Naive thymus-derived CD4-positive, alpha-beta T cell (primary cell): ENCODE results near the gene ESAM. TPM values are rescaled to one million over a fixed set of nuclear protein-coding genes. Genes with fewer than 3 reads are reported as not detected.

ENCODE experiments used
- ATAC-seq: fragments of 150-1000 bp; cut with Tn5 transposase; 2 replicates; pipeline ENCODE4 v1.10.0; 2021; ENCODE audit warnings: mild to moderate bottlenecking, moderate library complexity
- CTCF ChIA-PET: fragments of 350-600 bp; sonication (Branson Sonifier 250); formaldehyde crosslinking; loops from one replicate; lab custom pipeline; 2021; ENCODE audit warnings: antibody characterized with exemption; lab: Charles Lee
- POLR2A ChIA-PET: fragments of 350-600 bp; sonication (Branson Sonifier 250); formaldehyde crosslinking; loops from one replicate; lab custom pipeline; 2021; ENCODE audit warnings: antibody characterized with exemption, inconsistent platforms; lab: Charles Lee
- DNase-seq, 9 donors: peaks; one replicate each; pipeline versions ENCODE4 v3.0.0 to v3.0.0-alpha.2; 2020 to 2022; ENCODE audit warnings: mixed read lengths in 1 of 9
- H3K27ac ChIP-seq: one replicate; pipeline ENCODE4 v1.7.0; 2013; ENCODE audit warnings: mild to moderate bottlenecking, low read depth, low read length, moderate library complexity
- H3K27me3 ChIP-seq, 2 donors: one replicate each; pipeline ENCODE4 v1.7.0; 2013; ENCODE audit warnings: low read length in 2 of 2, mild to moderate bottlenecking in 2 of 2, moderate library complexity in 2 of 2; ENCODE audit not compliant: control insufficient read depth in 2 of 2, insufficient read depth in 2 of 2
- H3K36me3 ChIP-seq, 3 experiments: 1 replicate in 2 of 3; 2 replicates in 1 of 3; pipeline ENCODE4 v1.7.0; 2013; ENCODE audit warnings: low read length in 3 of 3, mild to moderate bottlenecking in 3 of 3, moderate library complexity in 1 of 3; ENCODE audit not compliant: insufficient read depth in 3 of 3, control insufficient read depth in 2 of 3
- H3K4me1 ChIP-seq, 2 donors: one replicate each; pipeline ENCODE4 v1.7.0; 2013; ENCODE audit warnings: low read length in 2 of 2, mild to moderate bottlenecking in 2 of 2, moderate library complexity in 1 of 2; ENCODE audit not compliant: control insufficient read depth in 2 of 2, insufficient read depth in 2 of 2
- H3K4me3 ChIP-seq: 2 replicates; pipeline ENCODE4 v1.7.0; 2013; ENCODE audit warnings: mild to moderate bottlenecking, low read length
- H3K9me3 ChIP-seq, 3 experiments: 1 replicate in 2 of 3; 2 replicates in 1 of 3; pipeline ENCODE4 v1.7.0; 2013; ENCODE audit warnings: low read length in 3 of 3; ENCODE audit not compliant: control insufficient read depth in 2 of 3
- H3K27ac Mint-ChIP-seq, 9 donors: one replicate each; pipeline ENCODE4 v1.8.0; 2020 to 2022; ENCODE audit warnings: mixed read lengths in 9 of 9, mild to moderate bottlenecking in 8 of 9, moderate library complexity in 5 of 9, inconsistent platforms in 2 of 9
- H3K27me3 Mint-ChIP-seq, 5 donors: one replicate each; pipeline ENCODE4 v1.8.0; 2021 to 2022; ENCODE audit warnings: mixed read lengths in 5 of 5, mild to moderate bottlenecking in 1 of 5
- H3K36me3 Mint-ChIP-seq, 5 donors: one replicate each; pipeline ENCODE4 v1.8.0; 2020 to 2022; ENCODE audit warnings: mixed read lengths in 5 of 5, mild to moderate bottlenecking in 3 of 5, inconsistent platforms in 1 of 5
- H3K4me1 Mint-ChIP-seq, 7 donors: one replicate each; pipeline ENCODE4 v1.8.0; 2020 to 2022; ENCODE audit warnings: mixed read lengths in 7 of 7, mild to moderate bottlenecking in 3 of 7, inconsistent platforms in 1 of 7
- H3K4me3 Mint-ChIP-seq, 10 donors: one replicate each; pipeline ENCODE4 v1.8.0; 2020 to 2022; ENCODE audit warnings: mild to moderate bottlenecking in 10 of 10, mixed read lengths in 10 of 10, moderate library complexity in 6 of 10, inconsistent platforms in 2 of 10
- H3K9me3 Mint-ChIP-seq, 11 donors: one replicate each; pipeline ENCODE4 v1.8.0; 2020 to 2022; ENCODE audit warnings: mixed read lengths in 11 of 11, mild to moderate bottlenecking in 4 of 11, inconsistent platforms in 1 of 11, moderate library complexity in 1 of 11
- intact Hi-C, 2 donors: fragments of 100-400 bp; cut with micrococcal nuclease; formaldehyde crosslinking; loops; one replicate each; pipeline ENCODE4 v1.15.1; 2023
- polyA plus RNA-seq, 2 donors: library from polyadenylated mRNA; unstranded; fragments of 300-500 nt; fragmentation: Illumina TruSeq; gene quantifications; one replicate each; pipeline ENCODE4 v1.2.3, GENCODE V29; 2021
- total RNA-seq, 6 experiments: library from RNA in 5 of 6; stranded (reverse) in 5 of 6; gene quantifications; 1 replicate in 5 of 6; 2 replicates in 1 of 6; pipeline ENCODE4 v1.2.3 and lab custom pipeline; 2021 to 2026

Gene ESAM
- total and polyA plus RNA-seq, 7 experiments from 2014 or later: 0.39 to 4.1 (median 1.9) TPM

DNA sequence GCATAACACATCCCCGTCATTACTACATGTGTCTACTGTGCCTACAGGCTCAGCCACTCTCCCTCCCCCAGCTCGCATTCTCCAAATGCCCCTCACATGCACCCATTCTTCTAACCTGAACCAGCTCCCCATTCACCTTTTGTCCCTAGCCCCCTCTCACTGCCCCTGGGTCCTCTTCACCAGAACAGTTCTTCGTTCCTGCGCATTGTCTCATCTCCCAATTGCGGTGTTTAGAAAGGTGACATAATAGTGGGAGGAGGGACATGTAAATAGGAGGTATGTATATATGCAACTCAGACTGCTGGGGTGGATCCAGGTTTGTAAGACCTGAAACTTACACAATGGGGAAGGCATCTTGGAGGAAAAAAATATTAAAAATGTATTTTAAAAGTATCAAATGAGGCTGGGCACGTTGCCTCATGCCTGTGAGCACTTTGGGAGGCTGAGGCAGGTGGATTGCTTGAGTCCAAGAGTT, 5.3 kb downstream of the ESAM start:
- intact Hi-C loops: no loop called here
- Histone ChIP-seq H3K36me3 (no peaks in the 10 kb centered on the region), H3K27ac (no peak overlapping the region), H3K9me3 (no peaks in the 10 kb centered on the region), H3K4me3 (no peak overlapping the region), H3K4me1 (peaks cover 6 to 29% of the 10 kb centered on the region in 2 donors), H3K27me3 (peaks cover 7 to 16% of the 10 kb centered on the region in 2 donors)
- peaks cover 0 to 1% (median 0%) of the 10 kb centered on the region in 11 donors for H3K9me3 Mint-ChIP-seq
- H3K4me3 Mint-ChIP-seq: no peak overlapping the region
- ATAC-seq (no peak), DNase-seq (no peak)
- peaks cover 6 to 33% (median 19%) of the 10 kb centered on the region in 7 donors for H3K4me1 Mint-ChIP-seq
- ChIA-PET CTCF (interaction anchor here (0.5 to 4.5 kb wide), 3 partner anchors 9 to 83 kb away, joined by 3 to 23 read pairs (median 5); partner anchors contain the start of gene SPA17), POLR2A (interaction anchor here (1.0 to 5.4 kb wide), 2 partner anchors 9 to 12 kb away, joined by 4 to 42 read pairs; no protein-coding TSS in a partner anchor)
- H3K27ac Mint-ChIP-seq: no peak overlapping the region
- no peaks in the 10 kb centered on the region for H3K36me3 Mint-ChIP-seq
- H3K27me3 Mint-ChIP-seq: peaks cover 36 to 57% (median 48%) of the 10 kb centered on the region in 5 donors

DNA sequence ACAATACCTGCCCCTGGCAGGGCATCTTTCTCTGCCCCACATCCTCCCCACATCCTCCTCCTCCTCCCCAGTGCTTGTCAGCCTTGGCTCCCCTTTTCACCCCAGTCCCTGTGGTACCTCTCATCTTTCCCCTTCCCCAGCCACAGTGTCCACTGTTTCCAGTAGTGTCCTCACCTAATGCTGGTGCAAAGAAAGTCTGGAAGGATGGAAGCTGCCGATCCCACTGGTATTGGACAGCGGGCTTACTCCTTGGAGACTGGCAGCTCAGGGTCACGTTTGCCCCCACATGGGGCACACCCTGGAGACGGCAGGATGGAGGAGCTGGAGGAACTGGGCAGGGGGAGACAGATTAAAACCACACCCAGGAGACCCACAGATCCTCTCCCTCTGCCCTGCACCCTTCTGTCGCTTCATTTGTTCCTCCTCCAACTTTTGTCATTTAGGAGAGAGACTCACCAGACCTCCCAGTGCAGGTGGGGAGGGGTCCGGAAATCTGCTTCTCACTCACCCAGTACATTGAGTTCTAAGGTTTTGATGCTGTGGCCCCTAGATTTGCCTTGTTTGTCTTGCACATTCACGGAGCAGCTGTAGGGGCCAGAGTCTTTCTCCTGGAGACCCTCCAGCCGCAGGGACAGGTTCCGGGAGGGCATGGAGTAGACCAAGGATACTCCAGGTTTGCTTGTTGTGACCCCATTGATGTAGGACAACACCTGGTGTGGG, 5.9 kb downstream of the ESAM start:
- H3K27me3 Mint-ChIP-seq: peaks cover 36 to 51% (median 44%) of the 10 kb centered on the region in 5 donors
- Histone ChIP-seq H3K9me3 (no peaks in the 10 kb centered on the region), H3K27me3 (peaks cover 7 to 14% of the 10 kb centered on the region in 2 donors), H3K4me3 (no peak overlapping the region), H3K27ac (no peak overlapping the region), H3K4me1 (peaks cover under 1 to 23% of the 10 kb centered on the region in 2 donors), H3K36me3 (no peaks in the 10 kb centered on the region)
- peaks cover 0 to 1% (median 0%) of the 10 kb centered on the region in 11 donors for H3K9me3 Mint-ChIP-seq
- peaks cover 6 to 33% (median 19%) of the 10 kb centered on the region in 7 donors for H3K4me1 Mint-ChIP-seq
- H3K36me3 Mint-ChIP-seq: no peaks in the 10 kb centered on the region
- intact Hi-C loops: no loop called here
- peak overlapping the region in 1 of 9 donors; percentile 19 for H3K27ac Mint-ChIP-seq
- H3K4me3 Mint-ChIP-seq: no peak overlapping the region
- CTCF ChIA-PET: interaction anchor here (0.5 to 4.5 kb wide), 3 partner anchors 9 to 82 kb away, joined by 3 to 23 read pairs (median 5); partner anchors contain the start of gene SPA17
- DNase-seq: no peak
- POLR2A ChIA-PET: interaction anchor here (0.9 to 5.4 kb wide), 3 partner anchors 8 to 16 kb away, joined by 4 to 42 read pairs (median 4); no protein-coding TSS in a partner anchor
- no peak for ATAC-seq

DNA sequence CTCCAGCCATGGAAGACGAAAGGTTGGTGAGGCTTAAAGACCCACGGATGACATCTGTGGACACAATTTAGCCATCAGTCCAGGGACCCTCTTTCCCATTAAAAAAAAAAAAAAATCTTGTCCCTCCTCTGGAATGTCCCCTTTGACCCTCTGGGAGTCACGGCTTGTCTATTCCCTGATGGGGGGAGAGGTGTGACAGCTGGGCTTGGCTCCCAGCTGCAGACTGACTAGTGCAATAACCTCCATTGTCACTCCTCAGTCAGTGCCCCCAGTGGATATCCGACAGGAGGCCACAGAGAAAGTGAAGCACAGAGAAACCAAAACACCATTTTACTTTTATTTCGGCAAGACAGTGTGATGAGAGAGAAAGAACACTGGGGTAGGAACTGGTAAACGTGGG, 7.4 kb downstream of the ESAM start:
- ChIA-PET POLR2A (interaction anchor here (0.8 to 5.4 kb wide), 2 partner anchors 7 to 82 kb away, joined by 3 to 42 read pairs; partner anchors contain the start of gene SIAE), CTCF (interaction anchor here (0.7 to 4.5 kb wide), 2 partner anchors 7 to 14 kb away, joined by 3 to 23 read pairs; no protein-coding TSS in a partner anchor)
- peaks cover 0 to 2% (median 0%) of the 10 kb centered on the region in 11 donors for H3K9me3 Mint-ChIP-seq
- H3K4me3 Mint-ChIP-seq: no peak overlapping the region
- H3K27me3 Mint-ChIP-seq: peaks cover 29 to 38% (median 33%) of the 10 kb centered on the region in 5 donors
- H3K9me3 ChIP-seq: no peaks in the 10 kb centered on the region
- no peak overlapping the region for H3K4me3 ChIP-seq
- no peaks in the 10 kb centered on the region for H3K36me3 Mint-ChIP-seq
- H3K27ac Mint-ChIP-seq: no peak overlapping the region
- no peaks in the 10 kb centered on the region for H3K36me3 ChIP-seq
- DNase-seq: no peak
- no peak overlapping the region for H3K27ac ChIP-seq
- peaks cover 6 to 32% (median 15%) of the 10 kb centered on the region in 7 donors for H3K4me1 Mint-ChIP-seq
- H3K4me1 ChIP-seq: peaks cover 0 to 17% of the 10 kb centered on the region in 2 donors
- intact Hi-C loops: no loop called here
- peaks cover 0 to 2% of the 10 kb centered on the region in 2 donors for H3K27me3 ChIP-seq
- ATAC-seq: no peak

DNA sequence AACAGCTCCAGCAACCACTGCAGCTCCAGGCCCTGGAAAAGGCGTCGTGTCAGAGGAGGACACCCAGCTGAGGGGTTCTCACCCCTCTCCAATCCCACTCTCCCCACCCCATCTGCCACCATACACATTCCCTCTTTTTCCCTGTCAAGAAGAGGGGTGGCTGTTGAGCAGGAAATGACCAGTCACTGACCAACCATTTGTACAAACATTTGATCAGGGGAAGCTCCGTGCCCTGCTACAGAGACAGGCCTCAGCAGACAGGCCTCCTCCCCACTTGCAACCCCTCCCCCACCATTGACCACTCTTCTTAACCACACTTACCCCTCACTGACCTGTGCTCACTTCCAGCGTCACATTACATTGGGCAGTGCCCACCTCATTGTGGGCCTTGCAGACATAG, 7.8 kb downstream of the ESAM start:
- Histone ChIP-seq H3K9me3 (no peaks in the 10 kb centered on the region), H3K36me3 (no peaks in the 10 kb centered on the region), H3K4me3 (no peak overlapping the region), H3K4me1 (peaks cover 0 to 13% of the 10 kb centered on the region in 2 donors), H3K27ac (no peak overlapping the region), H3K27me3 (peaks cover 0 to 2% of the 10 kb centered on the region in 2 donors)
- intact Hi-C loops: no loop called here
- Mint-ChIP-seq H3K27ac (no peak overlapping the region), H3K27me3 (peaks cover 28 to 35% (median 29%) of the 10 kb centered on the region in 5 donors), H3K9me3 (peaks cover 0 to 2% (median 0%) of the 10 kb centered on the region in 11 donors), H3K4me1 (peaks cover 6 to 29% (median 13%) of the 10 kb centered on the region in 7 donors), H3K4me3 (no peak overlapping the region), H3K36me3 (no peaks in the 10 kb centered on the region)
- ChIA-PET CTCF (interaction anchor here (1.6 to 2.0 kb wide), 2 partner anchors 8 to 10 kb away, joined by 3 to 5 read pairs; partner anchors contain the start of gene ESAM), POLR2A (interaction anchor here (0.8 kb wide), 1 partner anchor 81 kb away, joined by 3 read pairs; the partner anchor contains the start of gene SIAE)
- ATAC-seq (no peak), DNase-seq (no peak)

DNA sequence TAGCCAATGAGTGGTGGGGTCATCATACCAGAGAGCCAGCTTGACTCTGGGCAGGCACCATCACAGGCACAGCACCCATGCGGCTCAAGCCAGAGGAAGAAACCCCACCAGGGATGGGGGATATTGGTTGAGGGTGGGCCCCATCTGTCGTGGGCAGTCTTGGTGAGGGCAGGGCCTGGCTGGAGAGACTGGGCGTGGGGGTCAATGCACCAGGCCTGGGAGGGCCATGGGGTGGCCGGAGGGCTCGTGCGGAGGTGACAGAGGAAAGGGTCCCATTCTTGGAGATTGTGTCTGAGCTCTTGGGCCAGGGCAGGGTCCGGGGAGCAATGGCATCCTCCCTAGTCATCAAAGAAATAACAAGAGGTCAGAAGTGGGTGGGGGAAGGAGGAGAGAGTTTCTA, 8.5 kb downstream of the ESAM start:
- H3K4me1 Mint-ChIP-seq: peaks cover 5 to 29% (median 10%) of the 10 kb centered on the region in 7 donors
- H3K27me3 Mint-ChIP-seq: peaks cover 23 to 29% (median 28%) of the 10 kb centered on the region in 5 donors
- Histone ChIP-seq H3K27ac (no peak overlapping the region), H3K27me3 (peaks cover 0 to 1% of the 10 kb centered on the region in 2 donors), H3K4me1 (peaks cover 0 to 6% of the 10 kb centered on the region in 2 donors), H3K9me3 (no peaks in the 10 kb centered on the region), H3K36me3 (no peaks in the 10 kb centered on the region), H3K4me3 (no peak overlapping the region)
- H3K9me3 Mint-ChIP-seq: peaks cover 0 to 2% (median 0%) of the 10 kb centered on the region in 11 donors
- intact Hi-C loops: no loop called here
- POLR2A ChIA-PET: interaction anchor here (0.6 to 8.7 kb wide), 3 partner anchors 8 to 82 kb away, joined by 3 to 112 read pairs (median 3); partner anchors contain the start of genes SIAE and SPA17
- ATAC-seq (no peak), DNase-seq (no peak)
- H3K27ac Mint-ChIP-seq: no peak overlapping the region
- no peak overlapping the region for H3K4me3 Mint-ChIP-seq
- no peaks in the 10 kb centered on the region for H3K36me3 Mint-ChIP-seq
- CTCF ChIA-PET: interaction anchor here (1.2 to 2.0 kb wide), 4 partner anchors 9 to 84 kb away, joined by 3 to 5 read pairs (median 4); partner anchors contain the start of gene ESAM

DNA sequence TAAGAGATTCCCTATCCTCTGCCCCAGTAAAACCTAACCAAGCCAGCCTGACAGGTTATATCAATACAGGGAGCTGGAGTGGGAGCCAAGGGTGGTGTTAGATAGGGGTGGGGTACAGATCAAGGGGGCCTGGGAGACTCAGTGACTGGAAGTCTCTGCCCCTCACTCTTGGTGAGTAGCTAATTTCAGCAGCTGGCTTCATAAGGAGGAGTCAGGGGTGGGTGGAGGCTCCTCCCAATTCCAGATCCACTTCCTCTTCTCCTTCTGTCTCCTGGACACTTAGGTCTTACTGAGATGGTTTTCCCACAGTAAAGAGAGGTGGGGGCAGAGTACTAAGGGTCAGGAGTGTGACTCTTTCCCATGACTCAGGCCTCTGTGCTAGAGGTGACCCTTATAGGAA, 8.9 kb downstream of the ESAM start:
- H3K27me3 ChIP-seq: no peaks in the 10 kb centered on the region
- ATAC-seq (no peak), DNase-seq (no peak)
- H3K36me3 ChIP-seq: no peaks in the 10 kb centered on the region
- ChIA-PET POLR2A (interaction anchor here (0.6 to 8.7 kb wide), 4 partner anchors 8 to 81 kb away, joined by 3 to 112 read pairs (median 3); partner anchors contain the start of genes ESAM, SIAE and SPA17), CTCF (interaction anchor here (0.7 to 2.0 kb wide), 6 partner anchors 9 to 84 kb away, joined by 3 to 5 read pairs (median 3); partner anchors contain the start of gene ESAM)
- no peak overlapping the region for H3K27ac ChIP-seq
- H3K4me1 ChIP-seq: peaks cover 0 to 2% of the 10 kb centered on the region in 2 donors
- Mint-ChIP-seq H3K27ac (no peak overlapping the region), H3K4me3 (no peak overlapping the region), H3K4me1 (peaks cover 1 to 25% (median 7%) of the 10 kb centered on the region in 7 donors), H3K36me3 (no peaks in the 10 kb centered on the region), H3K27me3 (peaks cover 18 to 25% (median 23%) of the 10 kb centered on the region in 5 donors), H3K9me3 (peaks cover 0 to 2% (median 0%) of the 10 kb centered on the region in 11 donors)
- no peaks in the 10 kb centered on the region for H3K9me3 ChIP-seq
- intact Hi-C loops: no loop called here
- no peak overlapping the region for H3K4me3 ChIP-seq
